Pancreas (tissue), 10 donors: ENCODE data around the gene AIFM1. TPM values are rescaled to one million over a fixed set of nuclear protein-coding genes. Genes with fewer than 3 reads are reported as not detected.
A peak's percentile ranks its signal among the peaks of the same experiment; 100 is the strongest.

Source experiments
- ATAC-seq, 4 donors: fragments of 200-7000 bp; cut with Tn5 transposase; one replicate each; pipeline versions ENCODE4 v1.8.0 to v1.9.1; 2020; ENCODE audit warnings: mild to moderate bottlenecking in 4 of 4, moderate library complexity in 4 of 4
- DNase-seq, 6 donors: peaks; one replicate each; pipeline ENCODE4 v3.0.0-alpha.2; 2020
- FAIRE-seq: peaks from 2 replicates; lab custom pipeline; 2012; peaks lifted over from hg19 to GRCh38; lab: Jason Lieb, UNC
- H3K27ac ChIP-seq, 4 donors: fragments of 200-600 bp; sonication (generic); 1 replicate in 3 of 4; 2 replicates in 1 of 4; pipeline versions ENCODE4 v1.5.0 to v1.8.0; 2020
- H3K27me3 ChIP-seq, 4 donors: fragments of 200-600 bp; one replicate each; pipeline ENCODE4 v1.8.0; 2021
- H3K36me3 ChIP-seq, 3 donors: fragments of 200-600 bp; sonication (generic) in 1 of 3; one replicate each; pipeline versions ENCODE4 v1.5.0 to v1.8.0; 2020 to 2021
- H3K4me1 ChIP-seq, 3 donors: fragments of 200-600 bp; one replicate each; pipeline ENCODE4 v1.8.0; 2021
- H3K4me3 ChIP-seq, 4 donors: fragments of 200-600 bp; sonication (generic) in 2 of 4; one replicate each; pipeline versions ENCODE4 v1.5.0 to v1.8.0; 2020 to 2021
- H3K9me3 ChIP-seq, 4 donors: fragments of 200-600 bp; one replicate each; pipeline ENCODE4 v1.8.0; 2021
- CTCF ChIP-seq, 4 donors: fragments of 200-600 bp; sonication (generic) in 3 of 4; IDR thresholded peaks; one replicate each; pipeline versions ENCODE4 v1.5.0 to v1.8.0; 2021; ENCODE audit warnings: antibody characterized with exemption in 4 of 4
- WGBS, 2 donors: extraction: QIAGEN DNeasy Blood & Tissue Kit; methylation state at CpG; one replicate each; pipeline ENCODE4 v1.1.7; 2013; 5-methylcytosine and 5-hydroxymethylcytosine counted together
- intact Hi-C, 3 donors: fragments of 100-400 bp; cut with DNase I; formaldehyde crosslinking; loops; one replicate each; pipeline versions ENCODE4 v1.11.1 to v1.14.2; 2022
- polyA plus RNA-seq, 2 donors: library from polyadenylated mRNA; stranded (reverse); fragments of 200-250 nt; gene quantifications; one replicate each; pipeline ENCODE4 v1.2.3, GENCODE V29; 2013
- total RNA-seq, 6 donors: library from RNA; stranded (reverse); fragmentation: NEBNext Ultra II Directional in 4 of 6; extraction: Animal tissue kit (Norgen Biotek cat#: 25700) in 4 of 6; gene quantifications; one replicate each; pipeline versions ENCODE4 v1.2.1 to v1.2.4, GENCODE V29; 2021 to 2023
- donor health status: healthy with polysubstance abuse.
- donor health status: DM: no; HTN: no; CAD: no; lungs with moderate emphysema.
- donor health status: DM: no; HTN: no; CAD: no.
- donor health status: control.
- donor health status: control.
- donor health status: Bipolar disorder and iron deficiency.
- donor health status: DM: yes; HTN: yes; CAD: no.
- donor health status: DM: no; HTN: no; CAD: no.
- donor health status: DM: no; HTN: no; CAD: no.
- donor health status: DM: yes; HTN: yes; CAD: no.

AIFM1 gene
- total and polyA plus RNA-seq, 8 donors, result 12.1 to 19.7 (median 15.3) TPM

DNA sequence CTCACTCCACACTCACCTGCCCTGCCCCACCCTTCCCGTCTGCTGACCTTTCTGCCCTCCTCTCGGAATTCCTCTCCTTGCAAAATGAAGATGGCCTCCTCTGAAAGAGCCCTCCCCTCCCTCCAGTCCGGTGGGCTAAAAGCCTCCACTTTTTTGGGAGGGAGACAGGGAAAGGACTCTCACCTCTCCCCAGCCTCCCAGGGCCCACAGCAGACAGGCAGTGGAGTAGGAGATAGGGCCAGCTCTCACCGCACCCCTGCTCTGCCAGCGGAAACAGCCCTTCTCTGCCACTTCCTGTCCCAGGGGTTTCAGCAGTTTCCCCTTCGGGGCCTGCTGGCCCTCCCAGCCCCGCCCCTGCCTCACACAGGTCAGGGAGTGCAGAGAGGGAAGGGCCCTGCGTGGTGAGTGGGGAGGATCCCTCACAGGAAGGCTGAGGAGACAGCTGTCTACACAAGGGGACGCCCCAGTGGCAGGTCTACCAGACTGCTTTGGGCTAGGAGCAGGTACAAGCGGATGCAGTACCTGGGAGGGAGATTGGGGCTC lies 73.6 kb downstream of the AIFM1 start:
- FAIRE-seq, result no peak
- peak in 3 of 4 donors; percentile 61 to 77 (median 69) for ATAC-seq

GRCh38 chrX:130090364-130090763 lies 75.3 kb downstream of the AIFM1 start:
- Histone ChIP-seq H3K4me3 (no peak overlapping the region), H3K4me1 (no peaks in the 10 kb centered on the region), H3K36me3 (no peaks in the 10 kb centered on the region), H3K27me3 (no peaks in the 10 kb centered on the region), H3K9me3 (no peaks in the 10 kb centered on the region), H3K27ac (no peak overlapping the region)
- 80 to 82% methylated on average over 3 of the region's 3 CpGs for WGBS, 2 donors
- ATAC-seq (no peak), FAIRE-seq (no peak), DNase-seq (no peak)
- no peak for TF ChIP-seq CTCF (IDR thresholded peaks at IDR 0.05)
- intact Hi-C loops, result no loop called here

More for the DNA sequence above, 73.6 kb downstream of the AIFM1 start:
- Histone ChIP-seq H3K27ac (no peak overlapping the region), H3K27me3 (no peaks in the 10 kb centered on the region), H3K9me3 (no peaks in the 10 kb centered on the region), H3K4me1 (no peaks in the 10 kb centered on the region), H3K36me3 (no peaks in the 10 kb centered on the region), H3K4me3 (no peak overlapping the region)
- TF ChIP-seq CTCF (IDR thresholded peaks at IDR 0.05), result no peak
- 58 to 72% methylated on average over 10 of the region's 10 CpGs for WGBS, 2 donors
- intact Hi-C loops, result no loop called here
- no peak for DNase-seq

- DNase-seq, result no peak
- Histone ChIP-seq H3K36me3 (no peaks in the 10 kb centered on the region), H3K4me1 (no peaks in the 10 kb centered on the region), H3K27me3 (no peaks in the 10 kb centered on the region), H3K9me3 (no peaks in the 10 kb centered on the region), H3K4me3 (no peak overlapping the region), H3K27ac (peak overlapping the region in 1 of 4 donors; percentile 17)
- peak in 2 of 4 donors; percentile 33 to 37 for ATAC-seq
- 65 to 67% methylated on average over 13 of the region's 13 CpGs for WGBS, 2 donors
- intact Hi-C loops, result loop anchor here in 2 of 3 donors (10.0 kb wide), 2 partner anchors 98 to 108 kb away; no protein-coding TSS in a partner anchor
- FAIRE-seq, result no peak
- no peak for TF ChIP-seq CTCF (IDR thresholded peaks at IDR 0.05)
Measured at GRCh38 chrX:130086447-130087206, 79.0 kb downstream of the AIFM1 start.

GRCh38 chrX:130085551-130086446 lies 79.8 kb downstream of the AIFM1 start:
- no peaks in the 10 kb centered on the region for H3K27me3 ChIP-seq
- no peaks in the 10 kb centered on the region for H3K4me1 ChIP-seq
- H3K36me3 ChIP-seq, result no peaks in the 10 kb centered on the region
- peak overlapping the region in 1 of 4 donors; percentile 37 for H3K27ac ChIP-seq
- ATAC-seq (no peak), DNase-seq (no peak), FAIRE-seq (no peak)
- WGBS, 2 donors, result 68 to 79% methylated on average over 11 of the region's 11 CpGs
- H3K4me3 ChIP-seq, result no peak overlapping the region
- no peak for TF ChIP-seq CTCF (IDR thresholded peaks at IDR 0.05)
- intact Hi-C loops, result loop anchor here in 2 of 3 donors (10.0 kb wide), 2 partner anchors 99 to 109 kb away; no protein-coding TSS in a partner anchor
- H3K9me3 ChIP-seq, result no peaks in the 10 kb centered on the region
